HG02588 (cell line): Measurements from ENCODE around the gene PAOX.
"Not testable (repeated sequence)": the region's sequence is repeated elsewhere in the genome, so short reads cannot be mapped to it uniquely, and the experiment has no call there.

Experiments
- ATAC-seq: cut with Tn5 transposase; IDR thresholded peaks from one replicate; pipeline ENCODE4 v1.9.1; 2021; ENCODE audit warnings: mild to moderate bottlenecking, moderate library complexity; ENCODE audit not compliant: unreplicated experiment

The PAOX gene

GRCh38 chr10:133383551-133383950 lies 4.5 kb downstream of the PAOX start:
- no peak for ATAC-seq

GRCh38 chr10:133384071-133384470 lies 5.0 kb downstream of the PAOX start:
- ATAC-seq, result no peak

GRCh38 chr10:133385214-133385613 lies 6.2 kb downstream of the PAOX start:
- ATAC-seq, result no peak

GRCh38 chr10:133386951-133387350 lies 7.9 kb downstream of the PAOX start:
- ATAC-seq, result not testable (repeated sequence)

GRCh38 chr10:133388236-133388972 lies 9.3 kb downstream of the PAOX start:
- ATAC-seq, result no peak

- peak; percentile 79 for ATAC-seq
Measured at GRCh38 chr10:133388973-133389818, 10.1 kb downstream of the PAOX start.

- ATAC-seq, result no peak
Measured at GRCh38 chr10:133390597-133391248, 11.7 kb downstream of the PAOX start.

GRCh38 chr10:133391249-133391635 lies 12.2 kb downstream of the PAOX start:
- no peak for ATAC-seq

GRCh38 chr10:133391761-133392518 lies 12.9 kb downstream of the PAOX start:
- no peak for ATAC-seq

- no peak for ATAC-seq
Measured at GRCh38 chr10:133393401-133394063, 14.5 kb downstream of the PAOX start.

DNA sequence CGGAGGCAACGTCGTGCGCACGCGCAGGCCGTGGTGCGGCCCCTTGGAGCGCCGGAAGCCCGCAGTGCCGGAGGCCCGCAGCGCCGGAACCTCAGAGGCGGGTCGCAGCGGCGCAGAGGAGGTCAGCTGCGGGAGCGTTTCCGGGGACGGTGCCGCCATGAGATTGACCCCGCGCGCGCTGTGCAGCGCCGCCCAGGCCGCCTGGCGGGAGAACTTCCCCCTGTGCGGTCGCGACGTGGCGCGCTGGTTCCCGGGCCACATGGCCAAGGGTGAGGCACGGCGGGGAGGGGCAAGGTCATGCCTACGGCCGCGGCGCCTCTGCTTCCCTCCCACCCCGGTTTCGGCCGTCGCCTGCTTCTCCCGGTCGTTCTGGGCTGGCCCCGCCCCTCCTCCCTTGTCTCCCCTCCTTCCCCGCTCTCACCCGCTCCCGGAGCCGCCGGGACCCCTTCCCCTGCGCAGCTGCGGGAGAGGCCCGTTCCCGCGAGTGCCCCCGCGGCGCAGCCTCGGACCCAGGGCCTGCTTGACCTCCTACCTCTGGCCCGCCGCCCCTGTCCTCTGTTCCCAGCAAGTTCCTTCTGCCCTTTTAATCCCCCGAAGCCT lies 15.1 kb downstream of the PAOX start, which contains the start of gene MTG1:
MTG1 (plus strand) TSS at position 94 of the 600 bp plus-strand sequence; CDS start at position 158, 64 bp downstream.
- peak; percentile 68 for ATAC-seq

- ATAC-seq, result no peak
Measured at GRCh38 chr10:133394801-133395221, 15.7 kb downstream of the PAOX start.

DNA sequence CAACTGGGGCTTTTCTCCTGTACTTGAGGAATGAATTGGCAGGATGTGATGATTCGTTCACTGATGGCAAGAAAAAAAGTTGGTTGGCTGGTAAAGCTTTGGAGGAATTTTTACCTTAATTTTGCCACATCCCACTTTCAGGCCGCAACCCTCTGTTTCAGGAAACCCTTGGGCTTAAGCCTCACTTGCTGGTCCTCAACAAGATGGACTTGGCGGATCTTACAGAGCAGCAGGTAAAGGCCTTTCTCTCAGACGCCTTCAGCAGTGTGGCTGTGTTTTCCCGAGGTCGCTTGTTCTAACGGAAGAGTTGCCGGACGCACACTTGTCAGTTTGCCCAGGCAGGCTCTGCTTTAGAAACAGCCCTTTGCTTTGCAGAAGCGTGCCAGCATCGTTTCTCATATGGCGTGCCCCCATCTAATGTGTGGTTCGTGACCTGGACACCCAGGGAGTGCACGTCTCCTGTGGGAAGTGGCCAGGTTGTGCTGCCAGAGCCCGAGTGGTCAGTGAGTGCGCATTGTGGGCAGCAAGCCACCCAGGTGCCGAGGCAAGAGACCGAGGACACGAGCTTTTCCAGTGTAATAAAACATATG lies 17.1 kb downstream of the PAOX start:
- ATAC-seq, result no peak

GRCh38 chr10:133397938-133398337 lies 18.9 kb downstream of the PAOX start:
- no peak for ATAC-seq

- no peak for ATAC-seq
Measured at GRCh38 chr10:133399123-133399601, 20.1 kb downstream of the PAOX start.

GRCh38 chr10:133400624-133401424 lies 21.8 kb downstream of the PAOX start:
- peak; percentile 65 for ATAC-seq

- ATAC-seq, result no peak
Measured at GRCh38 chr10:133401500-133401899, 22.4 kb downstream of the PAOX start.

DNA sequence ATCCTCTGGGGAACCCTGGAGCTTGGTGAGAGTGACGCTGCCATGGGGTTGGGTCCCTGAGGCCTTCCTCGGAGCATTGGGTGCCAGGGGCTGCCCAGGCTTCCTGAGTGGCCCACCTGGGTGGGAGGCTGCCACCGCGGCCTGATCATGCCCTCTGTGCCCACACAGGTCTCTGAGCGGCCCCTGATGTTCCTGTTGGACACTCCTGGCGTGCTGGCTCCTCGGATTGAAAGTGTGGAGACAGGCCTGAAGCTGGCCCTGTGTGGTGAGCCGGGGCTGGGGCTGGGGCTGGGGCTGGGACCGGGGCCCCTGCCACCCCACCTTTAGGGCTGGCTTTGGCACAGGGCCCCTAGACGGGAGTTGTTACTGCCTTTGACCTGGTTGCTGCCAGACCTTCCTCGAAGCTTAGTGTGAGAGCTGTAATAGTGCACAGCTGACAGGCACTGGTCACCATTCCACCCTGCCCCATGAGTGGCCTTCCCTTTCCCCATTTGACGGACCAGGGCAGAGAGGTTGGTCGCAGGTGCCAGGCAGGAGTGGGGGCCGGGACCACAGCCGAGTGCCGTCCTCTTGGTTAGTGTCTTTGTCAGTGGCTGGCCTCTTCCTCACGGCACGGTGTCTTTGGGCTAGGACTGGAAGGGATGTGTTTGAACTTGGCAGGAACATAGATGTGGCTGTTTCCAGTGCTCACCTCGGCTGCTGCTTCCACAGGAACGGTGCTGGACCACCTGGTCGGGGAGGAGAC lies 23.1 kb downstream of the PAOX start:
- no peak for ATAC-seq
